SK-N-SH (cell line): Measurements from ENCODE around the gene ECI1. TPM values are rescaled to one million over a fixed set of nuclear protein-coding genes. Genes with fewer than 3 reads are reported as not detected.

Source experiments
- CTCF ChIA-PET: fragments of 300-600, 350-600 bp; formaldehyde crosslinking; extraction: SDS; loops from one replicate; lab custom pipeline; 2021; lab: Yijun Ruan, JAX
- POLR2A ChIA-PET: fragments of 350-600 bp; sonication (Branson Sonifier 250); formaldehyde crosslinking; extraction: SDS; loops from one replicate; lab custom pipeline; 2020; ENCODE audit warnings: antibody characterized with exemption, inconsistent platforms; lab: Yijun Ruan, JAX
- DNase-seq: peaks from one replicate; pipeline ENCODE4 v3.0.0; 2012
- H2AFZ ChIP-seq: fragments of 200-600 bp; sonication (generic); 2 replicates; pipeline ENCODE4 v1.8.1; 2016; ENCODE audit warnings: antibody characterized with exemption, mild to moderate bottlenecking, low read depth
- H3F3A ChIP-seq: fragments of 200-600 bp; sonication (generic); replicated peaks from 2 replicates; pipeline ENCODE3; 2016; ENCODE audit warnings: antibody characterized with exemption, mild to moderate bottlenecking; ENCODE audit not compliant: insufficient read depth
- H3K27ac ChIP-seq, 2 experiments: fragments of 200-500 bp in 1 of 2; fragments of 200-600 bp in 1 of 2; sonication (Bioruptor generic) in 1 of 2; sonication (generic), shearing (Covaris generic) in 1 of 2; 2 replicates each; pipeline versions ENCODE4 v1.5.1 to v1.6.1; 2014 to 2016; ENCODE audit warnings: low read depth in 2 of 2, inconsistent platforms in 1 of 2, low read length in 1 of 2, mild to moderate bottlenecking in 1 of 2, mixed read lengths in 1 of 2
- H3K27me3 ChIP-seq: fragments of 200-600 bp; sonication (generic), shearing (Covaris generic); 2 replicates; pipeline ENCODE4 v1.6.1; 2016; ENCODE audit warnings: mixed run types; ENCODE audit not compliant: insufficient read depth
- H3K36me3 ChIP-seq, 2 experiments: fragments of 200-500 bp in 1 of 2; fragments of 200-600 bp in 1 of 2; sonication (Bioruptor generic) in 1 of 2; sonication (generic) in 1 of 2; replicated peaks in 1 of 2; 2 replicates each; pipeline versions ENCODE3 to v1.5.1; 2014 to 2016; ENCODE audit warnings: low read length in 1 of 2, mild to moderate bottlenecking in 1 of 2; ENCODE audit not compliant: insufficient read depth in 2 of 2, control insufficient read depth in 1 of 2
- H3K4me1 ChIP-seq, 2 experiments: fragments of 200-500 bp in 1 of 2; fragments of 200-600 bp in 1 of 2; sonication (Bioruptor generic) in 1 of 2; sonication (generic), shearing (Covaris generic) in 1 of 2; 2 replicates each; pipeline versions ENCODE4 v1.5.1 to v1.6.1; 2014 to 2016; ENCODE audit warnings: low read depth in 1 of 2, low read length in 1 of 2, mixed run types in 1 of 2; ENCODE audit not compliant: insufficient read depth in 2 of 2, control insufficient read depth in 1 of 2
- H3K4me2 ChIP-seq: fragments of 200-600 bp; sonication (generic), shearing (Covaris generic); 2 replicates; pipeline ENCODE4 v1.6.1; 2017; ENCODE audit warnings: mixed run types
- H3K4me3 ChIP-seq, 2 experiments: fragments of 200-500 bp in 1 of 2; fragments of 200-600 bp in 1 of 2; sonication (Bioruptor generic) in 1 of 2; sonication (generic), shearing (Covaris generic) in 1 of 2; 2 replicates each; pipeline versions ENCODE4 v1.5.1 to v1.8.1; 2014 to 2016; ENCODE audit warnings: low read depth in 2 of 2, inconsistent platforms in 1 of 2, low read length in 1 of 2, mild to moderate bottlenecking in 1 of 2, mixed read lengths in 1 of 2, moderate library complexity in 1 of 2
- H3K79me2 ChIP-seq: fragments of 200-600 bp; sonication (generic); 2 replicates; pipeline ENCODE4 v1.8.1; 2017; ENCODE audit warnings: mild to moderate bottlenecking; ENCODE audit not compliant: insufficient read depth
- H3K9ac ChIP-seq: fragments of 200-600 bp; sonication (generic); 2 replicates; pipeline ENCODE4 v1.6.1; 2017; ENCODE audit warnings: mixed run types
- H3K9me2 ChIP-seq: fragments of 200-600 bp; sonication (generic); 2 replicates; pipeline ENCODE4 v1.6.1; 2017; ENCODE audit warnings: mixed run types
- H3K9me3 ChIP-seq: fragments of 200-600 bp; sonication (generic); 2 replicates; pipeline ENCODE4 v1.6.1; 2017; ENCODE audit warnings: mixed run types, mild to moderate bottlenecking, moderate library complexity
- H4K20me1 ChIP-seq: fragments of 200-600 bp; sonication (generic); 2 replicates; pipeline ENCODE4 v1.6.1; 2017; ENCODE audit warnings: mild to moderate bottlenecking, mixed run types; ENCODE audit not compliant: insufficient read depth
- CHD2 ChIP-seq: fragments of 150-350 bp; IDR thresholded peaks from 2 replicates; pipeline ENCODE4 v1.6.1; 2018; ENCODE audit warnings: low read length; ENCODE audit not compliant: partially characterized antibody
- CTCF ChIP-seq: fragments of 200-600 bp; sonication (generic); IDR thresholded peaks from 2 replicates; pipeline ENCODE4 v1.6.1; 2017; ENCODE audit warnings: antibody characterized with exemption, mild to moderate bottlenecking, moderate library complexity
- EP300 ChIP-seq, 2 experiments: IDR thresholded peaks; 2 replicates each; pipeline versions ENCODE4 v1.4.0 to v1.6.1; 2012; ENCODE audit warnings: borderline replicate concordance in 1 of 2, low read depth in 1 of 2, low read length in 1 of 2
- FOXJ3 ChIP-seq: sonication (generic); formaldehyde crosslinking; IDR thresholded peaks from 2 replicates; pipeline ENCODE4 v1.5.1; 2020; ENCODE audit warnings: mild to moderate bottlenecking, missing genetic modification reagents
- FOXM1 ChIP-seq: IDR thresholded peaks from 2 replicates; pipeline ENCODE4 v1.4.0; 2012; ENCODE audit warnings: low read depth, mild to moderate bottlenecking
- GABPA ChIP-seq: IDR thresholded peaks from 2 replicates; pipeline ENCODE4 v1.4.0; 2012; ENCODE audit warnings: low read depth, mild to moderate bottlenecking
- GATA2 ChIP-seq: sonication (generic); formaldehyde crosslinking; IDR thresholded peaks from 2 replicates; pipeline ENCODE4 v1.5.0; 2020; ENCODE audit warnings: mild to moderate bottlenecking, missing genetic modification reagents
- MAX ChIP-seq: IDR thresholded peaks from 2 replicates; pipeline ENCODE4 v1.4.0; 2012; ENCODE audit warnings: low read depth
- MXI1 ChIP-seq: IDR thresholded peaks from 2 replicates; pipeline ENCODE4 v1.6.1; 2012; ENCODE audit warnings: mild to moderate bottlenecking, low read depth, low read length, improper control_type of control experiment
- PBX3 ChIP-seq: IDR thresholded peaks from 2 replicates; pipeline ENCODE4; 2012
- REST ChIP-seq: IDR thresholded peaks from 2 replicates; pipeline ENCODE4 v1.6.1; 2012; ENCODE audit warnings: mild to moderate bottlenecking, low read depth, low read length, moderate library complexity
- RFX5 ChIP-seq: IDR thresholded peaks from 2 replicates; pipeline ENCODE4 v1.6.1; 2012; ENCODE audit warnings: mild to moderate bottlenecking, improper control_type of control experiment, low read length
- RXRA ChIP-seq: IDR thresholded peaks from 2 replicates; pipeline ENCODE4 v1.4.0; 2012; ENCODE audit warnings: low read depth, mild to moderate bottlenecking, borderline replicate concordance
- SIN3A ChIP-seq: IDR thresholded peaks from 2 replicates; pipeline ENCODE4 v1.6.1; 2012; ENCODE audit warnings: low read depth, mild to moderate bottlenecking, low read length, moderate library complexity, borderline replicate concordance
- SMC3 ChIP-seq: IDR thresholded peaks from 2 replicates; pipeline ENCODE4 v1.6.1; 2012; ENCODE audit warnings: low read depth, low read length, improper control_type of control experiment
- USF1 ChIP-seq: IDR thresholded peaks from 2 replicates; pipeline ENCODE4 v1.4.0; 2012; ENCODE audit warnings: low read depth, borderline replicate concordance
- USF2 ChIP-seq: fragments of 150-350 bp; IDR thresholded peaks from 2 replicates; pipeline ENCODE4 v1.6.1; 2017; ENCODE audit warnings: antibody characterized with exemption, low read length, low read depth, borderline replicate concordance
- WGBS: methylation state at CpG from one replicate; pipeline ENCODE4 v1.1.6; 2017; ENCODE audit warnings: low lambda C conversion rate; 5-methylcytosine and 5-hydroxymethylcytosine counted together
- polyA plus RNA-seq, 3 experiments: library from polyadenylated mRNA; depleted of rRNA; stranded (reverse); fragments of >200 nt; gene quantifications; 2 replicates each; pipeline ENCODE4 v1.2.3, GENCODE V29; 2012

The ECI1 gene
- polyA plus RNA-seq, 1 of the 3 experiments (the other 2 are of a cell fraction), result 61.8 TPM

GRCh38 chr16:2298621-2299020, 47.2 kb upstream of the ECI1 start:
- H4K20me1 ChIP-seq, result no peaks in the 10 kb centered on the region
- H3K4me2 ChIP-seq, result no peak overlapping the region
- no peaks in the 10 kb centered on the region for H3F3A ChIP-seq
- H3K27me3 ChIP-seq, result no peaks in the 10 kb centered on the region
- no peak for TF ChIP-seq RXRA
- TF ChIP-seq SMC3, result no peak
- TF ChIP-seq USF2, result no peak
- TF ChIP-seq REST, result no peak
- 83% methylated on average over 8 of the region's 9 CpGs for WGBS
- ChIA-PET CTCF (no interaction called here), POLR2A (no interaction called here)
- H3K9ac ChIP-seq, result no peak overlapping the region
- H3K9me2 ChIP-seq, result no peaks in the 10 kb centered on the region
- H3K79me2 ChIP-seq, result no peaks in the 10 kb centered on the region
- no peaks in the 10 kb centered on the region; a peak in 1 of 4 replicates for H3K4me1 ChIP-seq
- no peak overlapping the region for H3K4me3 ChIP-seq
- peaks cover 0 to 3% of the 10 kb centered on the region in 2 experiments for H3K36me3 ChIP-seq
- DNase-seq, result no peak
- H3K9me3 ChIP-seq, result no peaks in the 10 kb centered on the region
- H2AFZ ChIP-seq, result no peak overlapping the region
- H3K27ac ChIP-seq, result no peak overlapping the region

- H2AFZ ChIP-seq, result no peak overlapping the region
- no peaks in the 10 kb centered on the region for H3K27me3 ChIP-seq
- no peak overlapping the region for H3K27ac ChIP-seq
- H3K4me2 ChIP-seq, result no peak overlapping the region
- 95% methylated on average over 11 of the region's 22 CpGs for WGBS
- no peaks in the 10 kb centered on the region; a peak in 1 of 4 replicates for H3K4me1 ChIP-seq
- no peak for DNase-seq
- no peak overlapping the region for H3K4me3 ChIP-seq
- H4K20me1 ChIP-seq, result no peaks in the 10 kb centered on the region
- no peaks in the 10 kb centered on the region for H3F3A ChIP-seq
- no peaks in the 10 kb centered on the region for H3K9me2 ChIP-seq
- CTCF ChIA-PET, result interaction anchor here (0.7 to 1.4 kb wide), 6 partner anchors 11 to 133 kb away, joined by 3 to 5 read pairs (median 4); no protein-coding TSS in a partner anchor
- POLR2A ChIA-PET, result no interaction called here
- no peaks in the 10 kb centered on the region for H3K79me2 ChIP-seq
- peaks cover 0 to 3% of the 10 kb centered on the region in 2 experiments for H3K36me3 ChIP-seq
- no peaks in the 10 kb centered on the region for H3K9me3 ChIP-seq
- no peak overlapping the region for H3K9ac ChIP-seq
- no peak for TF ChIP-seq RXRA
- no peak for TF ChIP-seq FOXM1
- no peak for TF ChIP-seq MXI1
- TF ChIP-seq USF2, result no peak
- TF ChIP-seq MAX, result no peak
- TF ChIP-seq USF1, result no peak
- TF ChIP-seq FOXJ3 (CRISPR knock-in tag), result no peak
- no peak for TF ChIP-seq SIN3A
- TF ChIP-seq CTCF, result no peak
- no peak for TF ChIP-seq EP300 (IDR thresholded peaks at IDR 0.05; ENCODE audit: borderline replicate concordance in 1 of 2, low read depth in 1 of 2, low read length in 1 of 2)
- TF ChIP-seq GATA2, result no peak
- TF ChIP-seq PBX3, result no peak
- no peak for TF ChIP-seq RFX5
- no peak for TF ChIP-seq CHD2
- TF ChIP-seq GABPA, result no peak
Measured at GRCh38 chr16:2297506-2297860, 46.1 kb upstream of the ECI1 start.
